Measurements from ENCODE around the gene SENP2.

GRCh38 chr3:185658943-185659342 lies 72.8 kb downstream of the SENP2 start:
- TF ChIP-seq EZH2phosphoT487 (IDR thresholded peaks at IDR 0.05; ENCODE audit: low read depth) = no peak
- TF ChIP-seq CTCF (IDR thresholded peaks at IDR 0.05; ENCODE audit: low read depth, low read length) = no peak

Measured in OCI-LY3 (cell line).